K562 (cell line): ENCODE measurements around the gene SPATA12. TPM values are rescaled to one million over a fixed set of nuclear protein-coding genes. Genes with fewer than 3 reads are reported as not detected.
A peak's percentile ranks its signal among the peaks of the same experiment; 100 is the strongest.

Source experiments
- ATAC-seq: fragments of 200-7000 bp; cut with Tn5 transposase; 3 replicates; pipeline ENCODE4 v1.9.1; 2020; ENCODE audit warnings: moderate library complexity
- BruUV-seq: library from RNA; stranded (reverse); fragments of 400-500 nt; replicated peaks from 2 replicates; lab custom pipeline; 2021; lab: Mats Ljungman, UMichigan
- CTCF ChIA-PET: fragments of 300-600 bp; formaldehyde crosslinking; extraction: SDS; loops from one replicate; lab custom pipeline; 2021; ENCODE audit warnings: low intra/inter-chr PET ratio; lab: Yijun Ruan, JAX
- POLR2A ChIA-PET: fragments of 300-600, 350-650 bp; sonication (Branson Sonifier 250); formaldehyde crosslinking; extraction: SDS; loops from one replicate; lab custom pipeline; 2021; ENCODE audit warnings: antibody characterized with exemption, inconsistent platforms; lab: Yijun Ruan, JAX
- DNase-seq, 4 experiments: peaks; one replicate each; pipeline versions ENCODE4 v3.0.0 to v3.0.0-alpha.2; 2011 to 2018; ENCODE audit warnings: low spot score in 3 of 4, mixed read lengths in 3 of 4; ENCODE audit errors: extremely low read depth in 1 of 4
- FAIRE-seq: peaks from 2 replicates; lab custom pipeline; 2011; peaks lifted over from hg19 to GRCh38; lab: Jason Lieb, UNC
- H2AFZ ChIP-seq: 2 replicates; pipeline ENCODE4 v1.6.0; 2011; ENCODE audit warnings: low read depth, low read length, control low read depth, inconsistent platforms
- H3K27ac ChIP-seq: fragments of 200-600 bp; 3 replicates; pipeline ENCODE4 v1.8.0; 2011; ENCODE audit warnings: low read depth, mild to moderate bottlenecking, control low read depth, inconsistent platforms, low read length, moderate library complexity, mixed read lengths; ENCODE audit errors: extremely low read depth
- H3K27me3 ChIP-seq, 2 experiments: fragments of 300-600 bp in 1 of 2; 2 replicates in 1 of 2; 3 replicates in 1 of 2; pipeline versions ENCODE4 v1.6.0 to v1.8.0; 2011; ENCODE audit warnings: inconsistent platforms in 2 of 2, low read length in 2 of 2, mild to moderate bottlenecking in 1 of 2, mixed read lengths in 1 of 2, moderate library complexity in 1 of 2; ENCODE audit not compliant: control insufficient read depth in 2 of 2, insufficient read depth in 2 of 2
- H3K36me3 ChIP-seq: fragments of 300-600 bp; 3 replicates; pipeline ENCODE4 v1.8.0; 2011; ENCODE audit warnings: mild to moderate bottlenecking, low read length, inconsistent platforms; ENCODE audit not compliant: control insufficient read depth, insufficient read depth
- H3K4me1 ChIP-seq, 2 experiments: fragments of 200-600 bp in 1 of 2; replicated peaks in 1 of 2; 2 replicates in 1 of 2; 3 replicates in 1 of 2; pipeline versions ENCODE4 v1.5.1 to v1.8.0; 2011; ENCODE audit warnings: inconsistent platforms in 2 of 2, low read length in 2 of 2, mild to moderate bottlenecking in 1 of 2, mixed read lengths in 1 of 2, moderate library complexity in 1 of 2; ENCODE audit not compliant: control insufficient read depth in 2 of 2, insufficient read depth in 2 of 2
- H3K4me2 ChIP-seq: 2 replicates; pipeline ENCODE4 v1.6.1; 2011; ENCODE audit warnings: low read length, control low read depth, inconsistent platforms, mixed read lengths; ENCODE audit not compliant: insufficient read depth
- H3K4me3 ChIP-seq: fragments of 200-600 bp; sonication (generic), shearing (Covaris generic); 2 replicates; pipeline ENCODE4 v1.5.1; 2016; ENCODE audit warnings: control low read depth, inconsistent platforms
- H3K79me2 ChIP-seq: fragments of 200-600 bp; 3 replicates; pipeline ENCODE4 v1.8.0; 2011; ENCODE audit warnings: low read length, inconsistent platforms; ENCODE audit not compliant: control insufficient read depth, insufficient read depth
- H3K9ac ChIP-seq, 2 experiments: 2 replicates each; pipeline versions ENCODE4 v1.6.0 to v1.6.1; 2011; ENCODE audit warnings: low read depth in 2 of 2, low read length in 2 of 2, control low read depth in 1 of 2, inconsistent platforms in 1 of 2, mild to moderate bottlenecking in 1 of 2, mixed read lengths in 1 of 2; ENCODE audit not compliant: insufficient read depth in 1 of 2
- H3K9me1 ChIP-seq: one replicate; pipeline ENCODE4 v1.6.0; 2011; ENCODE audit warnings: inconsistent platforms, mild to moderate bottlenecking, low read length, moderate library complexity; ENCODE audit not compliant: control insufficient read depth, insufficient read depth
- H3K9me3 ChIP-seq: replicated peaks from 2 replicates; pipeline ENCODE4 v1.5.1; 2011; ENCODE audit warnings: low read depth, low read length, inconsistent platforms; ENCODE audit not compliant: control insufficient read depth, insufficient read depth
- H4K20me1 ChIP-seq: replicated peaks from 2 replicates; pipeline ENCODE4 v1.6.1; 2011; ENCODE audit warnings: low read length, inconsistent platforms, mixed read lengths; ENCODE audit not compliant: control insufficient read depth, insufficient read depth
- BHLHE40 ChIP-seq: IDR thresholded peaks from 2 replicates; pipeline ENCODE4 v1.6.1; 2011; ENCODE audit warnings: low read length, improper control_type of control experiment
- CBFB ChIP-seq: sonication (generic); formaldehyde crosslinking; IDR thresholded peaks from 2 replicates; pipeline ENCODE4 v1.4.0; 2020; ENCODE audit warnings: mild to moderate bottlenecking, missing genetic modification reagents
- CBX3 ChIP-seq, 2 experiments: IDR thresholded peaks; 1 replicate in 1 of 2; 2 replicates in 1 of 2; pipeline ENCODE4 v1.6.1; 2012; ENCODE audit warnings: inconsistent platforms in 2 of 2, low read length in 2 of 2, borderline replicate concordance in 1 of 2, control low read depth in 1 of 2
- ETV5 ChIP-seq: sonication (generic); formaldehyde crosslinking; IDR thresholded peaks from 2 replicates; pipeline ENCODE4 v1.4.0; 2020; ENCODE audit warnings: low read depth, mild to moderate bottlenecking, missing genetic modification reagents
- EWSR1 ChIP-seq: fragments of 450-650 bp; IDR thresholded peaks from 2 replicates; pipeline ENCODE4 v1.6.1; 2018; ENCODE audit warnings: borderline replicate concordance, mild to moderate bottlenecking, low read depth, moderate library complexity; ENCODE audit not compliant: partially characterized antibody
- HSF4 ChIP-seq: fragments of 250-450 bp; sonication (Bioruptor Pico); IDR thresholded peaks from 2 replicates; pipeline ENCODE4 v2.1.2; 2022; ENCODE audit warnings: mild to moderate bottlenecking, moderate library complexity, borderline replicate concordance
- NFATC3 ChIP-seq: fragments of 450-650 bp; IDR thresholded peaks from 2 replicates; pipeline ENCODE4 v1.6.1; 2017; ENCODE audit warnings: mild to moderate bottlenecking
- PHF20 ChIP-seq: fragments of 450-650 bp; IDR thresholded peaks from 2 replicates; pipeline ENCODE4 v1.6.1; 2018; ENCODE audit not compliant: partially characterized antibody
- STAG1 ChIP-seq: sonication (generic); formaldehyde crosslinking; IDR thresholded peaks from 2 replicates; pipeline ENCODE4 v1.5.0; 2020; ENCODE audit warnings: missing genetic modification reagents, borderline replicate concordance
- STAT5B ChIP-seq: fragments of 250-450 bp; sonication (Bioruptor Pico); IDR thresholded peaks from 2 replicates; pipeline ENCODE4 v1.8.0; 2021; ENCODE audit warnings: mild to moderate bottlenecking, inconsistent platforms
- TEAD4 ChIP-seq, 2 experiments: sonication (generic) in 1 of 2; formaldehyde crosslinking in 1 of 2; IDR thresholded peaks; 2 replicates each; pipeline versions ENCODE4 v1.6.1 to v1.8.0; 2012 to 2022; ENCODE audit warnings: borderline replicate concordance in 1 of 2, inconsistent platforms in 1 of 2, low read length in 1 of 2, mild to moderate bottlenecking in 1 of 2, missing genetic modification reagents in 1 of 2
- ZNF766 ChIP-seq: fragments of 200-800 bp; sonication (Bioruptor generic); conservative IDR thresholded peaks from 2 replicates; pipeline ENCODE4 v1.6.1; 2016; ENCODE audit warnings: missing genetic modification characterization, missing compliant biosample characterization
- WGBS: fragments of 100-300 bp; shearing (Covaris generic); methylation state at CpG from one replicate; pipeline ENCODE4 v1.1.6; 2016; ENCODE audit warnings: low coverage, mixed read lengths; ENCODE audit not compliant: insufficient coverage; ENCODE audit errors: missing lambda C conversion rate; 5-methylcytosine and 5-hydroxymethylcytosine counted together
- in situ Hi-C: fragments of 300-500 bp; cut with MboI; formaldehyde crosslinking; loops from 4 replicates; pipeline ENCODE4 v1.15.0; 2018; ENCODE audit warnings: inconsistent platforms, mixed read lengths
- intact Hi-C: fragments of 100-400 bp; cut with micrococcal nuclease; formaldehyde crosslinking; loops from 2 replicates; pipeline ENCODE4 v1.14.2; 2022
- polyA plus RNA-seq, 8 experiments: library from polyadenylated mRNA; depleted of rRNA in 4 of 8; stranded (reverse) in 5 of 8; unstranded in 3 of 8; fragments of >200 nt; fragmentation: Nextera tagmentation in 2 of 8; fragmentation: Illumina TruSeq in 1 of 8; extraction: Ambion mirVana in 2 of 8; extraction: Trizol in 1 of 8; gene quantifications; 2 replicates each; pipeline versions ENCODE4 v1.2.1 to v1.2.3, GENCODE V29; 2011 to 2014; ENCODE audit warnings: inconsistent platforms in 1 of 8, missing spikeins in 1 of 8
- total RNA-seq, 7 experiments: library from RNA; depleted of rRNA in 6 of 7; stranded (reverse); fragments of >200 nt in 6 of 7; fragmentation: Illumina TruSeq in 2 of 7; extraction: Trizol in 2 of 7; gene quantifications; 2 replicates each; pipeline versions ENCODE4 v1.2.1 to v1.2.3, GENCODE V29; 2011 to 2021; ENCODE audit warnings: low replicate concordance in 1 of 7
- TF ChIP-seq, protein P1 (sequence below): sonication (generic); formaldehyde crosslinking; IDR thresholded peaks from 2 replicates; pipeline ENCODE4 v1.9.0; 2022; ENCODE audit warnings: mild to moderate bottlenecking, missing genetic modification reagents

The SPATA12 gene
- total and polyA plus RNA-seq, 9 of the 15 experiments (the other 6 are each of a cell fraction or from before 2014, with no cell fraction given) = not detected

- H3K9me1 ChIP-seq = no peaks in the 10 kb centered on the region
- H3K4me3 ChIP-seq = no peak overlapping the region
- peak; percentile 87 for ATAC-seq
- H3K27me3 ChIP-seq = peaks cover 0 to 14% of the 10 kb centered on the region in 2 experiments; a peak in 2 of 5 replicates
- no peaks in the 10 kb centered on the region for H4K20me1 ChIP-seq
- H3K4me1 ChIP-seq = no peaks in the 10 kb centered on the region; a peak in 1 of 5 replicates
- in situ Hi-C loops (no loop called here), intact Hi-C loops (loop anchor here (1.0 to 10.0 kb wide), 3 partner anchors 67 to 295 kb away; partner anchors contain the start of gene IL17RD)
- no peaks in the 10 kb centered on the region for H3K9me3 ChIP-seq
- no peaks in the 10 kb centered on the region for H3K36me3 ChIP-seq
- BruUV-seq = no TSS peak
- ChIA-PET CTCF (interaction anchor here (0.5 to 1.7 kb wide), 5 partner anchors 59 to 1077 kb away, joined by 3 to 6 read pairs (median 3); no protein-coding TSS in a partner anchor), POLR2A (no interaction called here)
- FAIRE-seq = peak; percentile 92
- peak; percentile 54 to 73 (median 58) for DNase-seq
- H3K4me2 ChIP-seq = no peak overlapping the region
- 0% methylated on average over 7 of the region's 7 CpGs for WGBS
- H2AFZ ChIP-seq = no peak overlapping the region; the same call in 1 of the 2 replicates
- no peak overlapping the region for H3K9ac ChIP-seq
- no peak overlapping the region for H3K27ac ChIP-seq
- no peaks in the 10 kb centered on the region for H3K79me2 ChIP-seq
- no peak for TF ChIP-seq NFATC3
- TF ChIP-seq BHLHE40 = peak; percentile 98
- TF ChIP-seq STAT5B (CRISPR knock-in tag) = no peak
- TF ChIP-seq ETV5 (CRISPR knock-in tag) = no peak
- 0 out of 2 replicates have a peak, but pooled peaks have one; percentile 25 for TF ChIP-seq TEAD4 (IDR thresholded peaks at IDR 0.05; ENCODE audit: low read length)
- no peak for TF ChIP-seq TEAD4 (CRISPR knock-in tag; IDR thresholded peaks at IDR 0.05; ENCODE audit: borderline replicate concordance)
- no peak for TF ChIP-seq PHF20
- peak; percentile 65; the same call in 1 of the 2 replicates for TF ChIP-seq STAG1
- TF ChIP-seq, protein P1, sequence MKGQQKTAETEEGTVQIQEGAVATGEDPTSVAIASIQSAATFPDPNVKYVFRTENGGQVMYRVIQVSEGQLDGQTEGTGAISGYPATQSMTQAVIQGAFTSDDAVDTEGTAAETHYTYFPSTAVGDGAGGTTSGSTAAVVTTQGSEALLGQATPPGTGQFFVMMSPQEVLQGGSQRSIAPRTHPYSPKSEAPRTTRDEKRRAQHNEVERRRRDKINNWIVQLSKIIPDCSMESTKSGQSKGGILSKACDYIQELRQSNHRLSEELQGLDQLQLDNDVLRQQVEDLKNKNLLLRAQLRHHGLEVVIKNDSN = peak; percentile 67
- no peak for TF ChIP-seq HSF4 (CRISPR knock-in tag)
- 0 out of 3 replicates have a peak, but pooled peaks of 1 of the 2 experiments have one; percentile 31 for TF ChIP-seq CBX3 (IDR thresholded peaks at IDR 0.05; ENCODE audit: borderline replicate concordance in 1 of 2, low read length in 2 of 2)
- TF ChIP-seq CBFB (CRISPR knock-in tag) = no peak
- TF ChIP-seq ZNF766 (CRISPR knock-in tag) = no peak
- TF ChIP-seq EWSR1 = no peak
Observed at GRCh38 chr3:57100046-57100695, 39.7 kb downstream of the SPATA12 start.
